ENCODE results near the gene TMEM144.

Gene TMEM144

GRCh38 chr4:158295053-158295452 lies 84.8 kb downstream of the TMEM144 start:
- no peaks in the 10 kb centered on the region for H3K4me1 ChIP-seq (ENCODE audit: insufficient read depth, low read length, poor library complexity, severe bottlenecking)
- no peaks in the 10 kb centered on the region for H3K27me3 ChIP-seq (ENCODE audit: insufficient read depth, low read length, poor library complexity, severe bottlenecking)
- H3K4me2 ChIP-seq (ENCODE audit: low read depth, low read length, poor library complexity, severe bottlenecking) = no peak overlapping the region
- H3K79me2 ChIP-seq (ENCODE audit: insufficient read depth, low read length) = no peaks in the 10 kb centered on the region
- H3K9me3 ChIP-seq (ENCODE audit: insufficient read depth, low read depth, low read length) = no peaks in the 10 kb centered on the region
- H3F3A ChIP-seq (ENCODE audit: low read depth) = no peaks in the 10 kb centered on the region
- H3K36me3 ChIP-seq (ENCODE audit: insufficient read depth, low read length) = no peaks in the 10 kb centered on the region
- no peak overlapping the region for H3K4me3 ChIP-seq (ENCODE audit: low read length, poor library complexity, severe bottlenecking)
- H3K9ac ChIP-seq (ENCODE audit: low read depth, low read length, poor library complexity, severe bottlenecking) = no peak overlapping the region
- no peaks in the 10 kb centered on the region for H4K20me1 ChIP-seq (ENCODE audit: insufficient read depth, low read length, poor library complexity, severe bottlenecking)
- H3K9me2 ChIP-seq (replicated peaks; ENCODE audit: low read depth, low read length) = no peaks in the 10 kb centered on the region
- TF ChIP-seq, protein P1, sequence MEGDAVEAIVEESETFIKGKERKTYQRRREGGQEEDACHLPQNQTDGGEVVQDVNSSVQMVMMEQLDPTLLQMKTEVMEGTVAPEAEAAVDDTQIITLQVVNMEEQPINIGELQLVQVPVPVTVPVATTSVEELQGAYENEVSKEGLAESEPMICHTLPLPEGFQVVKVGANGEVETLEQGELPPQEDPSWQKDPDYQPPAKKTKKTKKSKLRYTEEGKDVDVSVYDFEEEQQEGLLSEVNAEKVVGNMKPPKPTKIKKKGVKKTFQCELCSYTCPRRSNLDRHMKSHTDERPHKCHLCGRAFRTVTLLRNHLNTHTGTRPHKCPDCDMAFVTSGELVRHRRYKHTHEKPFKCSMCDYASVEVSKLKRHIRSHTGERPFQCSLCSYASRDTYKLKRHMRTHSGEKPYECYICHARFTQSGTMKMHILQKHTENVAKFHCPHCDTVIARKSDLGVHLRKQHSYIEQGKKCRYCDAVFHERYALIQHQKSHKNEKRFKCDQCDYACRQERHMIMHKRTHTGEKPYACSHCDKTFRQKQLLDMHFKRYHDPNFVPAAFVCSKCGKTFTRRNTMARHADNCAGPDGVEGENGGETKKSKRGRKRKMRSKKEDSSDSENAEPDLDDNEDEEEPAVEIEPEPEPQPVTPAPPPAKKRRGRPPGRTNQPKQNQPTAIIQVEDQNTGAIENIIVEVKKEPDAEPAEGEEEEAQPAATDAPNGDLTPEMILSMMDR (conservative IDR thresholded peaks at IDR 0.05; ENCODE audit: low read length) = no peak
- TF ChIP-seq EZH2phosphoT487 (IDR thresholded peaks at IDR 0.05; ENCODE audit: borderline replicate concordance) = no peak
- H2AFZ ChIP-seq (ENCODE audit: low read length) = no peak overlapping the region

DNA sequence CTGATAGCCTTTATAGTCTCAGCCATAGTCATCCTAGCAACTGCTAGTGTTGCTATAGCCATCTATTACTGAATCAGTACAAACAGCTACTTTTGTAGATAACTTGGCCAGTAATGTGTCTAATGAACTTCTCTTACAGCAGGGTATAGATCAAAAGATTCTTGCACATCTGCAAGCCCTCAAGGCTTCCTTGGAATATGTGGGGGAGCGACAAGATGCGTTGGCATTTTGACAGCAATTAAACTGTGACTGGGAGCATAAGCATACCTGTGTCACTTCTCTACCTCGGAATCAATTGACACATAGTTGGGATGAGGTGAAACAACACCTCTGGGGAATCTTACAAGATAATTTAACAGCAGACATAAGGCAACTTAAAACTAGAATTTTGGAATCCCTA lies 87.6 kb downstream of the TMEM144 start:
- no peak overlapping the region for H3K9ac ChIP-seq (ENCODE audit: low read depth, low read length, poor library complexity, severe bottlenecking)
- no peaks in the 10 kb centered on the region for H3K9me2 ChIP-seq (replicated peaks; ENCODE audit: low read depth, low read length)
- H3F3A ChIP-seq (ENCODE audit: low read depth) = no peaks in the 10 kb centered on the region
- H2AFZ ChIP-seq (ENCODE audit: low read length) = no peak overlapping the region
- no peaks in the 10 kb centered on the region for H4K20me1 ChIP-seq (ENCODE audit: insufficient read depth, low read length, poor library complexity, severe bottlenecking)
- H3K9me3 ChIP-seq (ENCODE audit: insufficient read depth, low read depth, low read length) = no peaks in the 10 kb centered on the region
- H3K4me3 ChIP-seq (ENCODE audit: low read length, poor library complexity, severe bottlenecking) = no peak overlapping the region
- H3K79me2 ChIP-seq (ENCODE audit: insufficient read depth, low read length) = no peaks in the 10 kb centered on the region
- H3K4me2 ChIP-seq (ENCODE audit: low read depth, low read length, poor library complexity, severe bottlenecking) = no peak overlapping the region
- no peaks in the 10 kb centered on the region for H3K36me3 ChIP-seq (ENCODE audit: insufficient read depth, low read length)
- TF ChIP-seq, protein P1 (conservative IDR thresholded peaks at IDR 0.05; ENCODE audit: low read length) = no peak
- no peak for TF ChIP-seq EZH2phosphoT487 (IDR thresholded peaks at IDR 0.05; ENCODE audit: borderline replicate concordance)
- H3K27me3 ChIP-seq (ENCODE audit: insufficient read depth, low read length, poor library complexity, severe bottlenecking) = no peaks in the 10 kb centered on the region
- no peaks in the 10 kb centered on the region for H3K4me1 ChIP-seq (ENCODE audit: insufficient read depth, low read length, poor library complexity, severe bottlenecking)

DNA sequence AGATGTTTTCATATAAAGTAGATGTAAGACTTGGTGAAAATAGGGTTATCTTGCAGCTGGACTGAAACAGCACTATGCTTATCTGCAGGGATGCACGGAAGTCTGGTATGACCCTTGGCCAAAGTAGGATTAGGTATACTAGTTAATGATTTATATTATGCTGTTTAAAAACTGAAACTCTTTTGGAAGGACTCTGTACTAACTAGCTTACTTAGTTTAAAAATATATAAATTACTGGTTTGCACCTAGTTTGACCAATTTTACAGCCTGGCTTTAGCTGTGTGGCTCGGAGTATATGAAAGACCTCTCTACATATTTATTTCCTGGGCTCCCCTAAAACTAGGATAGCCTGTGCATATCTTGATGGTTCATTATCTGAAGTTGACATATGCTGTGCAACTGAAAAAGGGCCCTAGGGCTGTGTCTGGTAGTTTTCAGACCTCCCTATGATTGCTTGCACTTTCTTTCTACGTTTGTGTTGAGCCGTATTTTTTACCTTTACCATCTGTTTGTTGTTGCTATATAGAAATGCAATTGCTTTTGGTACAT lies 89.2 kb downstream of the TMEM144 start:
- Histone ChIP-seq H3K79me2 (ENCODE audit: insufficient read depth, low read length) (no peaks in the 10 kb centered on the region), H3K9me3 (ENCODE audit: insufficient read depth, low read depth, low read length) (no peaks in the 10 kb centered on the region), H4K20me1 (ENCODE audit: insufficient read depth, low read length, poor library complexity, severe bottlenecking) (no peaks in the 10 kb centered on the region), H3K4me1 (ENCODE audit: insufficient read depth, low read length, poor library complexity, severe bottlenecking) (no peaks in the 10 kb centered on the region), H2AFZ (ENCODE audit: low read length) (no peak overlapping the region), H3F3A (ENCODE audit: low read depth) (no peaks in the 10 kb centered on the region), H3K9me2 (replicated peaks; ENCODE audit: low read depth, low read length) (no peaks in the 10 kb centered on the region), H3K27me3 (ENCODE audit: insufficient read depth, low read length, poor library complexity, severe bottlenecking) (no peaks in the 10 kb centered on the region), H3K4me2 (ENCODE audit: low read depth, low read length, poor library complexity, severe bottlenecking) (no peak overlapping the region), H3K4me3 (ENCODE audit: low read length, poor library complexity, severe bottlenecking) (no peak overlapping the region), H3K36me3 (ENCODE audit: insufficient read depth, low read length) (no peaks in the 10 kb centered on the region), H3K9ac (ENCODE audit: low read depth, low read length, poor library complexity, severe bottlenecking) (no peak overlapping the region)
- TF ChIP-seq EZH2phosphoT487 (IDR thresholded peaks at IDR 0.05; ENCODE audit: borderline replicate concordance) = no peak
- TF ChIP-seq, protein P1 (conservative IDR thresholded peaks at IDR 0.05; ENCODE audit: low read length) = no peak

All from Loucy (cell line).